NCI-H345 treated with DMSO at 0.1 percent for 48 hours (cell line): ENCODE results near the gene ZNF524.

Experiments
- DNase-seq: peaks from one replicate; lab custom pipeline; 2025; ENCODE audit not compliant: unreplicated experiment; lab: John Stamatoyannopoulos, UW

Gene ZNF524

DNA sequence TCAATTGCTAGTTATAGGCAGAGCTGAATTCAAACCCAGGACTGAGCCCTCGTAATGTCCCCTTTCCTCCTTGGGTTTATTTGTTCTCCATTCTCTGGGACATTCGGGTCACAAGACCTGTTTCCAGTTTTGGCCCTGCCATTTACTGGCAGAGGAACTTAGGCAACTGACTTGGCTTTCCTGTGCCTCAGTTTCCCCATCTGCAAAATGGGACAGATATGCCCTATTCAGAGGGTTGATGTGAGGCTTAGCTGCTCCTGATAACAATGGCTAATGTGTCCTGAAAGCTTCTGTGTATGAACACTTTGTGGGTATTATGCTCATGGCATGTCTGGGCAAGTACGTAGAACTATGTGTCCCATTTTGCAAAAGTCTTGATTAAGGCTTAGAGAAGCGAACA is 996 bp downstream of the ZNF524 start:
- DNase-seq, result no peak

DNA sequence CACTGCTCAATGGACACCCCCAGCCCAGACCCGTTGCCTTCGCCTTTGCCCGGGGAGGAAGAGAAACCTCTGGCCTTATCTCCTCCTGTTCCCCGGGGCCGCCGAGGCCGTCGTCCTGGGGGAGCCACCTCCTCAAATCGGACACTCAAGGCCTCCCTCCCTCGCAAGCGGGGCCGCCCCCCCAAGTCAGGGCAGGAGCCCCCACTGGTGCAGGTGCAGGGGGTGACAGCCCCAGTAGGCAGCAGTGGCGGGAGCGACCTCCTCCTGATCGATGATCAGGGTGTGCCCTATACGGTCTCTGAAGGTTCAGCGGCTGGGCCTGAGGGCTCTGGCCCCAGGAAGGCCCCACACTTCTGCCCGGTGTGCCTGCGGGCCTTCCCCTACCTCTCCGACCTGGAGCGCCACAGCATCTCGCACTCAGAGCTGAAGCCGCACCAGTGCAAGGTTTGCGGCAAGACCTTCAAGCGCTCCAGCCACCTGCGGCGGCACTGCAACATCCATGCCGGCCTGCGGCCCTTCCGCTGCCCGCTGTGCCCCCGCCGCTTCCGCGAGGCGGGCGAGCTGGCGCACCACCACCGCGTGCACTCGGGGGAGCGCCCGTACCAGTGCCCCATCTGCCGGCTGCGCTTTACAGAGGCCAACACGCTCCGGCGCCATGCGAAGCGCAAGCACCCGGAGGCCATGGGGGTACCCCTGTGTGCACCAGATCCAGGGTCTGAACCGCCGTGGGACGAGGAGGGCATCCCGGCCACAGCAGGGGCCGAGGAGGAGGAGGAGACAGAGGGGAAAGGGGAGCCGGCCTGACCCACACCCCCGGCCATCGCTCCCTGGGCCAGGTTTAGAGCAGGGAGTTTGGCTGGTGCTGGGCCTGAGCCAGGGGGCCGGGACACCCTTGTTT is 2.3 kb downstream of the ZNF524 start:
- no peak for DNase-seq

DNA sequence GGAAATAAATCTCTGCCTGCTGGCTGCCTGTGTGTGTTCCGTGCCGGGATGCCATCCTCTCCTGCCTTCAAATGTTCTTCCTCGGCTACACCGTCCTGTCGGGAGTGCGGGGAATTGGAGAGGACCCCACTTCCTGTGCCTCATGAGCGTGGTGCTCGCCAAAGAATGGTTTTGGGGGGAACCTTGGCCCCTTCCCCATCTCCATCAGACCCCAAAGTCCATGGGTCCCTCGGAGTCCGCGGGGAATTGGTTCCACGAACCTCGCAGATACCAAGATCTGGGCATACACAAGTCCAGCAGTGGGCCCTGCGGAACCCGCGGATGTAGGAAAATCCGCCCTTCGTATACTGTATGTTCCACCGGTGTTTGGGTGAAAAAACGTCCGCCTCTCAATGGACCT is 3.0 kb downstream of the ZNF524 start:
- no peak for DNase-seq

DNA sequence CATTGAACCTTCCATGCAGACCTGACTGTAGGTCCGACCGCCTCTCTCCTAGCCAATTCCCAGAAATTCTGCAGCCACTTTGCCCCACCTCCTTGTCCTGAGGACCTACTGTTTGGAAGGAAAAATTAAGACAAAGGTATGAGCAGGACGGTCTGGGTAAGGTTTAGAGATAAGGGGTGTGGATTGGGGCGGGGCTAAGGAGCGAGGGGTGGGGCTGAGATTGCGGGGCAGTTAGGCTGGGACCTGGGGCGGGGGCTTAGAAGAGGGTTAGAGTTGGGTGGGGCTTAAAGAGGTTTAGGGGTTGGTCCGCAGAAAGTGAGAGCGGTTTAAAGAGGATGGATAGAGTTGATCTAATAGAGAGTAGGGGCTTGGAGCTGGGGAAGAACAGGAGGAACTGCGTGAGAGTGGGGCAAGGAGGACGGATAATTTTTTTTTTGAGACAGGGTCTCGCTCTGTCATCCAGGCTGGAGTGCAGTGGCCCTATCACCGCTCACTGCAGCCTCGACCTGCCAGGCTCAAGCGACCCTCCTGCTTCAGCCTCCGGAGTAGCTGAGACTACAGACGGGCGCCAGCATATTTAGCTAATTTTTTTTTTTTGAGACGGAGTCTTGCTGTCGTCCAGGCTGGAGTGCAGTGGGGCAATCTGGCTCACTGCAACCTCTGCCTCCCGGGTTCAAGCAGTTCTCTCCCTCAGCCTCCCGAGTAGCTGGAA is 3.6 kb downstream of the ZNF524 start:
- no peak for DNase-seq

DNA sequence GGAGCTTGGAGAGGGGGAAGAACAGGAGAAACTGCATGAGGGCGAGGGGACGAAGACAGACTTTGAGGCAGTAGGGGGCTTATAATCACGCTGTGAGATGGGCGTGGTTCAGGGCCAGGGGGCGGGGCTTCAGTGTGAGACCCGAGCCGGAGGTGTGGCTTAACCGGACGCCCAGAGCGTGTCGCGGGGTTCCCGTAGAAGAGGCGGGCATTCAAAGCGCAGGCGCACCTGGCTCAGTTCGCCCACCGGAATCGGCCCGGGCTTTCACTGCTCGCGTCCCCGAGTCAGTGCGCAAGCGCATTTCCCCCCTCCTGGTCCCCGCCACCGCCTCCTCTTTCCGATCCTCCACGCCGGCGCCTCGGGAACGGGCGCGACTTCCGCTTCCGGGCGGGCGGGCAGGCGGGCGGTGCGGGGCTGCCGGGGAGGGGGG is 5.1 kb downstream of the ZNF524 start:
- peak; percentile 83 for DNase-seq

DNA sequence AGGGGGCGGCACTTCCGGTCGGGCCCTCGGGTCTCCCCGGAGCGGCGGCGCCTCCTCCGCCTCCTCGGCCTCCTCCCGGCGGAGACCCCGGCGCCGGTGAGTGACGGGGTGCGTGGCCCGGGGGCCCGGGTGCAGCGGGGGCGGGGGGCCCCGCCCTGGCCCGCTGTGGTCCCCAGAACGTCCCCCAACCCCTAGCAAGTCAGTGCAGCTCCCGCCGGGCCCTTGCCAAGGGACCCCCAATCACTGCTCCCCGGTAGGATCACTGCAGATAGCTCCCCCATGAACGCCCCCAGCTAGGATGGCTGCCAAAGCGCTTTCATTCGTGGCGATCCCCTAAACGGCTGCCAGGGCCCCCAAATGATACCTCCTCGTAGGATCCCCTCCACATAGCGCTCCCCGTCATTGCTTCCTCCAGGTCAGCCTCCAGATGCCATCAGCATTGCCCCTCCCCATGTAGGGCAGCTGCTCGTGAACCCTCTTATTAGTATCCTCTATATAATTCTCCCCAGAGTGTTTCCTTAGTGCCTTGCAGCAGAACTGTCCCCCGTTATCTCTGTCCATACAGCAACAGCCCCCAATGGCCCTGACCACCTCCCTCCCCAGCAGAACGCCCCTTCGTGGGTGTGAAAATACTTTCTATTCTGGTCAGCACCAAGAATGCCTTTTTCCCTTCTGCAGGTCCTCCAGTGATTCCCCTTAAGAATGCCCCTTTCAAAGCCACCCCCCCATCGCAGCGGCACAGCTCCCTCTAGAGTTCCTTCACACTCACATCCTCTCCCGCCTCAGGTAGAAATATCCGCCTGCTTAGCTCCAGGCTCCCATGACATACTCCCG is 5.8 kb downstream of the ZNF524 start, which contains the start of gene ZNF865:
TSS of gene ZNF865 (plus strand) at position 11 of the 834 bp plus-strand sequence. CDS start 7,972 bp downstream, outside the sequence.
- peak; percentile 14 for DNase-seq

DNA sequence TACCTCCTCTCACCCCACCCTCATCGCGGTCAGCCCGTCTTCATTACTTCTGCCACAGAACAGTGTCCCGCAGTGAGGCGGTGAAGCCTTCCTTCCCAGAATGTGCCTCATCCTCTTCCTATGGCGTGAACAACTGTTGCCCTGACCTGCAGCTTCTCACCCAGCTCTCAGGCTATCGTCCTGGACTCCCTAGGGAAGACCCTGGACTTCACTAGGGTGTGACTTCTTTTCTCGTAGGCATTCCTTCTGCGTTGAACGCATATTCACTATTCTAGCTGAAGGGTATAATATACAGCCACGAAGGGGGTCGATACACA is 6.3 kb downstream of the ZNF524 start:
- DNase-seq, result no peak

DNA sequence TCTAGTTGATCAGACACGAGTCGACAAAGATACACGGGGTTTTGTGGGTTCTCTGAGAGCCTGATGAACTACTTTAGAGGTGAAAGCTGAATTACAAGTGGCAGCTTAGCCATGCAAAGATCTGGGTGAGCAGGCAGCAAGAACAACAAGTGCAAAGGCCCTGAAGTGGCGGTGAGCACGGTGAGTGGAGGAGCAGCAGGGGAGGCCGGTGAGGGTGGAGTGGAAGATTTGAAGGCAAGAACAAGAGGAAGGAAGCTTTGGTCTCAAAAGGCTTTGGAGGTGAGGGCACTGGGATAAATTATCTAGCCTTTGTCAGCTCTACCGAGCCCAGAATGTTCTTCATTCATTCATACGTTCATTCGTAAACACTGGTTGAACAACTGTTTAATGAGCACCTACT is 6.7 kb downstream of the ZNF524 start:
- DNase-seq, result no peak

DNA sequence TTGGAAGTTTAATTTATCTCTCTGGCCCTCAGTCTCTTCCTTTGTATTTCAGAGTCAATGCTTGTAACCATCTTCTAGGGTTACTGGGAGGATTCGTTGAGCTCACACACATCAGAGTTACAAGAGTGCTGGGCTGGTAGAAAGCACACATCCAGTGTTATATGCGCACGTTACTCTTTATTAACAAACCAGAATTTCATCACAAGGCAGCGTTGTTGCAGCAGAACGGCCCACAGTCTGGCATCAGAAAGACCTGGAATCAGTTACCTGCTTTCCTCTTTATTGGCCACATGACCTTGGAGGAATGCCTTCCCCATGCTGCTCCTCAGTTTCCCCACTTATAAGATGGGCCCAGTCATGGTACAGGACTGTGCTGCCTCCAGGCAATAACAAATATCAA is 9.2 kb downstream of the ZNF524 start:
- no peak for DNase-seq

DNA sequence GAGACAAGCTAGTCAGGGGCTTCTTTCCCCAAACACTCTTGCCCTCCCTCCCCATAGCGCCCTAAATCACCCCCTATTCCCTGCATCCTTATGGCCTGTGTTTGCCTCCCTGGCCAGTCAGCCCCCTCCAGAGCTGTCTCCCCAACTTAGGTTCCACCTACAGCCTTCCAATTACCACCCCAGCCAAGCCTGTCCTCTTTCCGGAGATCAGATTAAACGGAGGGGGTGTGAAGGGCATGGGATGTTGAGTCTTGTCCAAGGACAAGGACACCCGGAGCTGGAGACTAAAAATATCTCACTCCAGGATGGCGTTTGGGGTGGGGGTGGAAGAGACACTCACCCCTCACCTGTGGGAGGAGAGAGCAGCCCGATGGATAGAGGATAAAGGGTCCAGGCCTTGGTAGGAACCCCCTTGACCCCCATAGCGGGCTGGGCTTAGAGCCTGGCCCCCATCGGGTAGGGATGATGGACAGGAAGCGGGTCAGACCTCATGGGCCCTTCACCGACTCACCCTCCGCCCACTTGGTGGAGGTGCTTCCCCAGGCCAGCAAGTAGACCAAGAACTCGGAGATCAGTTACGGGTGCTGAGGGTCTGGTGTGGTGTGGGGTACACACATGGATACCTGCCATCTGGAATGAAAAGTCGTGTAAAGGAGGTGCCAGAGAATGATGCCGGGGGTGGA is 11.4 kb downstream of the ZNF524 start:
- no peak for DNase-seq

DNA sequence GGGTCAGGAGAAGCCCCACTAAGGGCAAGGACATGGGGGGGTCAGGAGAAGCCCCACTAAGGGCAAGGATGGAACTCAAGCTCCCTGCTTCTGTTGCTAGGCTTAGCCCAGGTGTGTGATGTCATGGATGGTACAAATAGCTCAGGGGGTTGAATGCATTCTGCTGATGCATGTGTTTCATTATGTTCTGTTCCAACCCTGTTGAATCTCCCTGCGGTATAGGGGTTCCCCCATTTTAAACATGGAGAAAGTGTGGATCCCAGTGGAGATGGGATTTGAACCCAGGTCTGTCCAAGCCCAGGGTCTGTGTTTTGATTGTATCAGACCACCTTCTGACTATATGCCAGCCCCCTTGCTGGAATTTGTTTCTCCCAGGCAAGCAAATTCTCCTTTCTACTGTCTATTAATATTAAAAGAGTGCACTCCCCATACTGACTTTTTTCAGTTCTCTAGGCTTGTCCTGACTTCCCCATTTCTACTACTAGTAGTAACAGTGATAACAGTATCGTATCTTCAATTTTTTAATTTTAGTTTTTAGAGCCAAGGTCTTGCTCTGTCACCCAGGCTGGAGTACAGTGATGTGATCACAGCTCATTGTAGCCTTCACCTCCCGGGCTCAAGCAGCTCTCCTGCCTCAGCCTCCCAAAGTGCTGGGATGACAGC is 12.0 kb downstream of the ZNF524 start:
- no peak for DNase-seq

DNA sequence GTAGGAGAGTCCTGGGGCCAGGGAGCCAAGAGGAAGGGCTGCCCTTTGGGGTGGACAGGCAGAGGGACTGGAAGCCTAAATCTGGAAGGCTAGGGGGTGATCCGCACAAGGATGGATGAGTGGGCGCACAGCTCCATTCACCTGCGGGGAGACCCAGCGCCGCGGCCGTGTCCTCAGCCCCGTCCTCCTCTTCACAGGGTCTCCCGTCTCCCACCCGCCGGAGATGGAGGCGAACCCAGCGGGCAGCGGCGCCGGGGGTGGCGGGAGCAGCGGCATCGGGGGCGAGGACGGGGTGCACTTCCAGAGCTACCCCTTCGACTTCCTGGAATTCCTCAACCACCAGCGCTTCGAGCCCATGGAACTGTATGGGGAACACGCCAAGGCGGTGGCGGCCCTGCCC is 13.3 kb downstream of the ZNF524 start:
- no peak for DNase-seq

DNA sequence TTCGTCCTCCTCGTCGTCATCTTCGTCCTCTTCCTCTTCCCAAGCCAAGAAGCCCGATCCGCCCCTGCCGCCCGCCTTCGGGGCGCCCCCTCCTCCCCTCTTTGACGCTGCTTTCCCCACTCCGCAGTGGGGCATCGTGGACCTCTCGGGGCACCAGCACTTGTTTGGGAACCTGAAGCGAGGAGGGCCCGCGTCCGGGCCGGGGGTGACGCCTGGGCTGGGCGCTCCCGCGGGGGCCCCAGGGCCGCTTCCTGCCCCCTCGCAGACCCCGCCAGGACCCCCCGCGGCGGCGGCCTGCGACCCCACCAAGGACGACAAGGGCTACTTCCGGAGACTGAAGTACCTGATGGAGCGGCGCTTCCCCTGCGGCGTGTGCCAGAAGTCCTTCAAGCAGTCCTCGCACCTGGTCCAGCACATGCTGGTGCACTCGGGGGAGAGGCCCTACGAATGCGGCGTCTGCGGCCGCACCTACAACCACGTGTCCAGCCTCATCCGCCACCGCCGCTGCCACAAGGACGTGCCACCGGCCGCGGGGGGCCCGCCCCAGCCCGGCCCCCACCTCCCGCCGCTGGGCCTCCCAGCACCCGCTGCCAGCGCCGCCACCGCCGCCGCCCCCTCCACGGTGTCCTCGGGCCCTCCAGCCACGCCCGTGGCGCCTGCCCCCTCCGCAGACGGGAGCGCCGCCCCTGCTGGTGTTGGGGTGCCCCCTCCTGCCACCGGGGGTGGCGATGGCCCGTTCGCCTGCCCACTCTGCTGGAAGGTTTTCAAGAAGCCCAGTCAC is 14.0 kb downstream of the ZNF524 start:
- no peak for DNase-seq

DNA sequence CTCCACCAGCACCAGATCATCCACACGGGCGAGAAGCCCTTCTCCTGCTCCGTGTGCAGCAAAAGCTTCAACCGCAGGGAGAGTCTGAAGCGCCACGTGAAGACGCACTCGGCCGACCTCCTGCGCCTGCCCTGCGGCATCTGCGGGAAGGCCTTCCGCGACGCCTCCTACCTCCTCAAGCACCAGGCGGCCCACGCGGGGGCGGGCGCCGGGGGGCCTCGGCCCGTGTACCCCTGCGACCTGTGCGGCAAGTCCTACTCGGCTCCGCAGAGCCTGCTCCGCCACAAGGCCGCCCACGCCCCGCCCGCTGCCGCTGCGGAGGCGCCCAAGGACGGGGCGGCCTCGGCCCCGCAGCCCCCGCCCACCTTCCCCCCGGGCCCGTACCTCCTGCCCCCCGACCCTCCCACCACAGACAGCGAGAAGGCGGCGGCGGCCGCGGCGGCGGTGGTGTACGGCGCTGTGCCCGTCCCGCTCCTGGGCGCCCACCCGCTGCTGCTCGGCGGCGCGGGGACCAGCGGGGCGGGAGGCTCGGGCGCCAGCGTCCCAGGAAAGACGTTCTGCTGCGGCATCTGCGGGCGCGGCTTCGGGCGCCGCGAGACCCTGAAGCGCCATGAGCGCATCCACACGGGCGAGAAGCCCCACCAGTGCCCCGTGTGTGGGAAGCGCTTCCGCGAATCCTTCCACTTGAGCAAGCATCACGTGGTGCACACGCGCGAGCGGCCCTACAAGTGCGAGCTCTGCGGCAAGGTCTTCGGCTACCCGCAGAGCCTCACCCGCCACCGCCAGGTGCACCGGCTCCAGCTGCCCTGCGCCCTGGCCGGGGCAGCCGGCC is 14.8 kb downstream of the ZNF524 start:
- no peak for DNase-seq

DNA sequence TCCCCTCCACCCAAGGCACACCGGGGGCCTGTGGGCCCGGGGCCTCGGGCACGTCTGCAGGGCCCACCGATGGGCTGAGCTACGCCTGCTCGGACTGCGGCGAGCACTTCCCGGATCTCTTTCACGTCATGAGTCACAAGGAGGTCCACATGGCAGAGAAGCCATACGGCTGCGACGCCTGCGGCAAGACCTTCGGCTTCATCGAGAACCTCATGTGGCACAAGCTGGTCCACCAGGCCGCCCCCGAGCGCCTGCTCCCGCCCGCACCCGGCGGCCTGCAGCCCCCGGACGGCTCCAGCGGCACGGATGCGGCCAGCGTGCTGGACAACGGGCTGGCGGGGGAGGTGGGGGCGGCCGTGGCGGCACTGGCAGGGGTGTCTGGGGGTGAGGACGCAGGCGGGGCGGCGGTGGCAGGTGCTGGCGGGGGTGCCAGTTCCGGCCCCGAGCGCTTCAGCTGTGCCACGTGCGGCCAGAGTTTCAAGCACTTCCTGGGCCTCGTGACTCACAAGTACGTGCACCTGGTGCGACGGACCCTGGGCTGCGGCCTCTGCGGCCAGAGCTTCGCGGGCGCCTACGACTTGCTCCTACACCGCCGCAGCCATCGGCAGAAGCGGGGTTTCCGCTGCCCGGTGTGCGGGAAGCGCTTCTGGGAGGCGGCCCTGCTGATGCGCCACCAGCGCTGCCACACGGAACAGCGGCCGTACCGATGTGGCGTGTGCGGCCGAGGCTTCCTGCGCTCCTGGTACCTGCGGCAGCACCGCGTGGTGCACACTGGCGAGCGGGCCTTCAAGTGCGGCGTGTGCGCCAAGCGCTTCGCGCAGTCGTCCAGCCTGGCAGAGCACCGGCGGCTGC is 15.7 kb downstream of the ZNF524 start:
- DNase-seq, result no peak

DNA sequence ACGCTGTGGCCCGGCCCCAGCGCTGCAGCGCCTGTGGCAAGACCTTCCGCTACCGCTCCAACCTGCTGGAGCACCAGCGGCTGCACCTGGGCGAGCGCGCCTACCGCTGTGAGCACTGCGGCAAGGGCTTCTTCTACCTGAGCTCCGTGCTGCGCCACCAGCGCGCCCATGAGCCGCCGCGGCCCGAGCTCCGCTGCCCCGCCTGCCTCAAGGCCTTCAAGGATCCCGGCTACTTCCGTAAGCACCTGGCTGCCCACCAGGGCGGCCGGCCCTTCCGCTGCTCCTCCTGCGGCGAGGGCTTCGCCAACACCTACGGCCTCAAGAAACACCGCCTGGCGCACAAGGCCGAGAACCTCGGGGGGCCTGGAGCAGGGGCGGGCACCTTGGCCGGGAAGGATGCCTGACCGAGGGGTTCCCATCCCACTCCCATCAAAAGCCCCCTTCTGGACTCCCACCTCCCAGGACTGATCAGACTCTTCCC is 16.3 kb downstream of the ZNF524 start:
- no peak for DNase-seq

DNA sequence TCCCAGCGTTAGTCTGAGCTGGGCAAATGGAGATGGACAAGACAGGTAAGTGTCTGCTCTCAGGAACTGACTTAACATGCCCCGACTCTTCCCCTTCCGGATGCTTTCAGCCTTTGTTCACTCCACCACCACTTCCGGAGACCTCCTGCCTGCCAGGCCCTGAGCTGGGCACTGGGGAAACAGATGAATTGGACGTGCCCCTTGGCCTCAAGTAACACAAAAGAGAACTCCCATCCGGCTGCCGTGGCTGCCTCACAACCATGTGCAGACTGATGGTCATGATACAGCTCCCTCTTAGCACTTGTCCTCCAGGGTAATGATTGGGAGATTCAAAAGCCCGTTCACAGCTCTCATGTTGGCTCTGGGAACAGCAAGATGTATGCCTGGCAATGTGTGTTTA is 17.3 kb downstream of the ZNF524 start:
- DNase-seq, result no peak

DNA sequence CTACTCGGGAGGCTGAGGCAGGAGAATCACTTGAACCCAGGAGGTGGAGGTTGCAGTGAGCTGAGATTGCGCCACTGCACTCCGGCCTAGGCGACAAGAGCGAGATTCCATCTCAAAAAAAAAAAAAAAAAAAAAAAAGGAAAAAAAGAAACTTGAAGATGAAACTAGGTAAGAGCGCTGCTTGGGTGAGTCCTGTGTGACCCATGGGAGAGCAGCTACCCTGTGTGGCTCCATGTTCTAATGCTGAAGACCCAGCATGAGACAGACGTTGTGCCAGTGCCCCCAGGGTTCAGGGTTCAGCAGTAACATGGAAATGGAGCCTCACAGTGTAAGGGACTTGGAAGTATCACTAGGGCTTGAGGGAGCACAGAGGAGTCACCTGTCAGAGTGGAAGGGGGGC is 18.3 kb downstream of the ZNF524 start:
- DNase-seq, result no peak
